Measurements from ENCODE around the gene NTM. TPM values are rescaled to one million over a fixed set of nuclear protein-coding genes. Genes with fewer than 3 reads are reported as not detected.

NTM gene
- total RNA-seq, 2 donors from 2014 or later, result 0.26 to 3.6 TPM

GRCh38 chr11:132220474-132220873 lies 850.1 kb downstream of the NTM start:
- Histone ChIP-seq H3K9me3 (no peaks in the 10 kb centered on the region), H3K36me3 (replicated peaks in 1 of 2; ENCODE audit: insufficient read depth in 1 of 2, low read depth in 2 of 2) (no peaks in the 10 kb centered on the region), H3K27ac (no peak overlapping the region), H3K4me1 (no peaks in the 10 kb centered on the region), H3K27me3 (no peaks in the 10 kb centered on the region), H3K4me3 (no peak overlapping the region)
- ATAC-seq (no peak), DNase-seq (no peak)
- intact Hi-C loops (cut with DNase I), result no loop called here
- TF ChIP-seq CTCF (IDR thresholded peaks at IDR 0.05), result no peak
- no peak for TF ChIP-seq POLR2A (IDR thresholded peaks at IDR 0.05)
- 61 to 89% methylated on average over 1 of the region's 1 CpG for WGBS, 2 donors

GRCh38 chr11:132222345-132222744 lies 851.9 kb downstream of the NTM start:
- no peaks in the 10 kb centered on the region for H3K36me3 ChIP-seq (replicated peaks in 1 of 2; ENCODE audit: insufficient read depth in 1 of 2, low read depth in 2 of 2)
- no peak overlapping the region for H3K4me3 ChIP-seq
- DNase-seq (no peak), ATAC-seq (no peak)
- no peak overlapping the region for H3K27ac ChIP-seq
- TF ChIP-seq POLR2A (IDR thresholded peaks at IDR 0.05), result no peak
- no peaks in the 10 kb centered on the region for H3K27me3 ChIP-seq
- intact Hi-C loops (cut with DNase I), result no loop called here
- no peaks in the 10 kb centered on the region for H3K9me3 ChIP-seq
- H3K4me1 ChIP-seq, result no peaks in the 10 kb centered on the region
- 67 to 89% methylated on average over 2 of the region's 2 CpGs for WGBS, 2 donors

GRCh38 chr11:132226522-132226921 lies 856.1 kb downstream of the NTM start:
- intact Hi-C loops (cut with DNase I), result no loop called here
- WGBS, 2 donors, result 65 to 67% methylated on average over 4 of the region's 4 CpGs
- no peak for ATAC-seq
- Histone ChIP-seq H3K9me3 (no peaks in the 10 kb centered on the region), H3K4me3 (no peak overlapping the region), H3K27ac (no peak overlapping the region), H3K4me1 (no peaks in the 10 kb centered on the region), H3K36me3 (replicated peaks in 1 of 2; ENCODE audit: insufficient read depth in 1 of 2, low read depth in 2 of 2) (no peaks in the 10 kb centered on the region), H3K27me3 (no peaks in the 10 kb centered on the region)
- TF ChIP-seq CTCF (IDR thresholded peaks at IDR 0.05) (no peak), POLR2A (IDR thresholded peaks at IDR 0.05) (no peak)
- no peak for DNase-seq

- WGBS, 2 donors, result 79 to 81% methylated on average over 11 of the region's 11 CpGs
- Histone ChIP-seq H3K36me3 (replicated peaks in 1 of 2; ENCODE audit: insufficient read depth in 1 of 2, low read depth in 2 of 2) (no peaks in the 10 kb centered on the region), H3K9me3 (no peaks in the 10 kb centered on the region), H3K4me1 (no peaks in the 10 kb centered on the region), H3K4me3 (no peak overlapping the region), H3K27me3 (no peaks in the 10 kb centered on the region), H3K27ac (no peak overlapping the region)
- DNase-seq, result no peak
- no peak for TF ChIP-seq POLR2A (IDR thresholded peaks at IDR 0.05)
- TF ChIP-seq CTCF (IDR thresholded peaks at IDR 0.05), result no peak
- no peak for ATAC-seq
- intact Hi-C loops (cut with DNase I), result no loop called here
Observed at GRCh38 chr11:132228746-132229325, 858.4 kb downstream of the NTM start.

- intact Hi-C loops (cut with DNase I), result no loop called here
- H3K4me3 ChIP-seq, result no peak overlapping the region
Observed at GRCh38 chr11:132231656-132232347, 861.4 kb downstream of the NTM start.

More at GRCh38 chr11:132231656-132232347, 861.4 kb downstream of the NTM start:
- no peaks in the 10 kb centered on the region for H3K27me3 ChIP-seq
- no peak for TF ChIP-seq CTCF (IDR thresholded peaks at IDR 0.05)
- TF ChIP-seq POLR2A (IDR thresholded peaks at IDR 0.05), result no peak
- H3K27ac ChIP-seq, result no peak overlapping the region
- 54 to 59% methylated on average over 13 of the region's 13 CpGs for WGBS, 2 donors
- no peaks in the 10 kb centered on the region for H3K9me3 ChIP-seq
- no peaks in the 10 kb centered on the region for H3K4me1 ChIP-seq
- ATAC-seq (no peak), DNase-seq (no peak)
- no peaks in the 10 kb centered on the region for H3K36me3 ChIP-seq (replicated peaks in 1 of 2; ENCODE audit: insufficient read depth in 1 of 2, low read depth in 2 of 2)
